DND-41 (cell line): ENCODE results near the gene TBC1D1.

Source experiments
- EZH2 ChIP-seq: IDR thresholded peaks from 3 replicates; pipeline ENCODE4 v1.6.1; 2012; ENCODE audit warnings: borderline replicate concordance, low read depth, mild to moderate bottlenecking, moderate library complexity, low read length, inconsistent platforms; ENCODE audit not compliant: severe bottlenecking
- TF ChIP-seq, protein P1 (sequence below): IDR thresholded peaks from 2 replicates; pipeline ENCODE4 v1.5.1; 2012; ENCODE audit warnings: borderline replicate concordance, low read length, moderate library complexity, mild to moderate bottlenecking; ENCODE audit not compliant: poor library complexity, severe bottlenecking; ENCODE audit errors: extremely low read depth

GRCh38 chr4:38009421-38009820, 118.5 kb downstream of the TBC1D1 start:
- TF ChIP-seq, protein P1, sequence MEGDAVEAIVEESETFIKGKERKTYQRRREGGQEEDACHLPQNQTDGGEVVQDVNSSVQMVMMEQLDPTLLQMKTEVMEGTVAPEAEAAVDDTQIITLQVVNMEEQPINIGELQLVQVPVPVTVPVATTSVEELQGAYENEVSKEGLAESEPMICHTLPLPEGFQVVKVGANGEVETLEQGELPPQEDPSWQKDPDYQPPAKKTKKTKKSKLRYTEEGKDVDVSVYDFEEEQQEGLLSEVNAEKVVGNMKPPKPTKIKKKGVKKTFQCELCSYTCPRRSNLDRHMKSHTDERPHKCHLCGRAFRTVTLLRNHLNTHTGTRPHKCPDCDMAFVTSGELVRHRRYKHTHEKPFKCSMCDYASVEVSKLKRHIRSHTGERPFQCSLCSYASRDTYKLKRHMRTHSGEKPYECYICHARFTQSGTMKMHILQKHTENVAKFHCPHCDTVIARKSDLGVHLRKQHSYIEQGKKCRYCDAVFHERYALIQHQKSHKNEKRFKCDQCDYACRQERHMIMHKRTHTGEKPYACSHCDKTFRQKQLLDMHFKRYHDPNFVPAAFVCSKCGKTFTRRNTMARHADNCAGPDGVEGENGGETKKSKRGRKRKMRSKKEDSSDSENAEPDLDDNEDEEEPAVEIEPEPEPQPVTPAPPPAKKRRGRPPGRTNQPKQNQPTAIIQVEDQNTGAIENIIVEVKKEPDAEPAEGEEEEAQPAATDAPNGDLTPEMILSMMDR: no peak
- TF ChIP-seq EZH2: no peak
